Renal cortex interstitium (tissue), 11 donors: Measurements from ENCODE around the gene MAD1L1. TPM values are rescaled to one million over a fixed set of nuclear protein-coding genes. Genes with fewer than 3 reads are reported as not detected.
"Not testable (repeated sequence)": the region's sequence is repeated elsewhere in the genome, so short reads cannot be mapped to it uniquely, and the experiment has no call there.

Source experiments
- DNase-seq, 11 donors: peaks; one replicate each; pipeline ENCODE4 v3.0.0-alpha.2; 2013; ENCODE audit warnings: low read depth in 9 of 11, low spot score in 4 of 11; ENCODE audit errors: extremely low read depth in 1 of 11
- polyA plus RNA-seq, 3 donors: library from polyadenylated mRNA; unstranded; fragments of 120-200 nt; gene quantifications; one replicate each; pipeline ENCODE4 v1.2.1, GENCODE V29; 2013; ENCODE audit not compliant: insufficient read length in 3 of 3

The MAD1L1 gene
- polyA plus RNA-seq, 3 donors: 22.6 to 28.2 (median 26.3) TPM

- no peak for DNase-seq
Measured at GRCh38 chr7:2072042-2072441, 160.7 kb downstream of the MAD1L1 start.

GRCh38 chr7:2071133-2071832 lies 161.5 kb downstream of the MAD1L1 start:
- no peak for DNase-seq

GRCh38 chr7:2070151-2070763 lies 162.5 kb downstream of the MAD1L1 start:
- no peak for DNase-seq

- no peak for DNase-seq
Measured at GRCh38 chr7:2069472-2069860, 163.3 kb downstream of the MAD1L1 start.

GRCh38 chr7:2068693-2069471 lies 163.9 kb downstream of the MAD1L1 start:
- no peak for DNase-seq

GRCh38 chr7:2066251-2066919 lies 166.4 kb downstream of the MAD1L1 start:
- DNase-seq: no peak

- DNase-seq: peak in 2 of 11 donors; percentile 45 to 58
Measured at GRCh38 chr7:2065528-2065927, 167.2 kb downstream of the MAD1L1 start.

- DNase-seq: no peak
Measured at GRCh38 chr7:2063563-2064260, 169.0 kb downstream of the MAD1L1 start.

- no peak for DNase-seq
Measured at GRCh38 chr7:2062648-2063047, 170.1 kb downstream of the MAD1L1 start.

GRCh38 chr7:2060701-2061100 lies 172.0 kb downstream of the MAD1L1 start:
- no peak for DNase-seq

- DNase-seq: no peak
Measured at GRCh38 chr7:2059964-2060700, 172.6 kb downstream of the MAD1L1 start.

GRCh38 chr7:2058246-2058645 lies 174.5 kb downstream of the MAD1L1 start:
- DNase-seq: not testable (repeated sequence)

GRCh38 chr7:2055956-2056355 lies 176.8 kb downstream of the MAD1L1 start:
- no peak for DNase-seq

- no peak for DNase-seq
Measured at GRCh38 chr7:2054927-2055326, 177.8 kb downstream of the MAD1L1 start.

- DNase-seq: no peak
Measured at GRCh38 chr7:2053395-2053794, 179.3 kb downstream of the MAD1L1 start.

GRCh38 chr7:2052657-2053048 lies 180.1 kb downstream of the MAD1L1 start:
- DNase-seq: no peak

- no peak for DNase-seq
Measured at GRCh38 chr7:2051707-2052656, 180.8 kb downstream of the MAD1L1 start.
